SK-N-SH treated with all-trans-retinoic acid at 6 μM for 48 hours (cell line): Measurements from ENCODE around the gene KRTAP10-7.

Source experiments
- ATAC-seq: fragments of 200-7000 bp; cut with Tn5 transposase; 3 replicates; pipeline ENCODE4 v1.9.1; 2020; ENCODE audit warnings: mild to moderate bottlenecking, moderate library complexity
- ARNTL ChIP-seq: fragments of 450-650 bp; formaldehyde crosslinking; IDR thresholded peaks from 2 replicates; pipeline ENCODE4 v1.5.0; 2020; ENCODE audit warnings: low read depth, mild to moderate bottlenecking, moderate library complexity, borderline replicate concordance
- CREB5 ChIP-seq: fragments of 250-450 bp; sonication (Bioruptor Pico); IDR thresholded peaks from 2 replicates; pipeline ENCODE4 v1.5.1; 2020; ENCODE audit warnings: low read depth, mild to moderate bottlenecking, moderate library complexity
- CSDC2 ChIP-seq: fragments of 250-450 bp; sonication (Bioruptor Pico); IDR thresholded peaks from 2 replicates; pipeline ENCODE4 v1.5.0; 2020; ENCODE audit warnings: mild to moderate bottlenecking, moderate library complexity
- CSRNP3 ChIP-seq: fragments of 250-450 bp; sonication (Bioruptor Pico); IDR thresholded peaks from 2 replicates; pipeline ENCODE4 v1.5.1; 2021; ENCODE audit warnings: mild to moderate bottlenecking, moderate library complexity
- GLIS3 ChIP-seq: fragments of 250-450 bp; sonication (Bioruptor Pico); IDR thresholded peaks from 2 replicates; pipeline ENCODE4 v1.5.0; 2020; ENCODE audit warnings: mild to moderate bottlenecking, moderate library complexity
- ISL1 ChIP-seq: fragments of 250-450 bp; sonication (Bioruptor Pico); IDR thresholded peaks from 2 replicates; pipeline ENCODE4 v2.1.2; 2022; ENCODE audit warnings: mild to moderate bottlenecking, moderate library complexity
- OSR1 ChIP-seq: fragments of 250-450 bp; sonication (Bioruptor Pico); IDR thresholded peaks from 2 replicates; pipeline ENCODE4 v1.8.0; 2022; ENCODE audit warnings: moderate library complexity, mild to moderate bottlenecking, inconsistent platforms
- PATZ1 ChIP-seq: fragments of 250-450 bp; sonication (Bioruptor Pico); IDR thresholded peaks from 2 replicates; pipeline ENCODE4 v1.8.0; 2020; ENCODE audit warnings: mild to moderate bottlenecking, moderate library complexity, borderline replicate concordance
- POU6F1 ChIP-seq: fragments of 250-450 bp; sonication (Bioruptor Pico); IDR thresholded peaks from 2 replicates; pipeline ENCODE4 v1.8.0; 2021; ENCODE audit warnings: low read depth, mild to moderate bottlenecking, moderate library complexity, borderline replicate concordance
- PPARA ChIP-seq: fragments of 250-450 bp; sonication (Bioruptor Pico); IDR thresholded peaks from 2 replicates; pipeline ENCODE4 v1.5.0; 2020; ENCODE audit warnings: mild to moderate bottlenecking, borderline replicate concordance
- RARB ChIP-seq: fragments of 250-450 bp; sonication (Bioruptor Pico); IDR thresholded peaks from 2 replicates; pipeline ENCODE4 v1.8.0; 2021; ENCODE audit warnings: mild to moderate bottlenecking, moderate library complexity
- TCF4 ChIP-seq: fragments of 250-450 bp; sonication (Bioruptor Pico); IDR thresholded peaks from 2 replicates; pipeline ENCODE4 v1.8.0; 2021; ENCODE audit warnings: mild to moderate bottlenecking, moderate library complexity, borderline replicate concordance
- TOX ChIP-seq: fragments of 250-450 bp; sonication (Bioruptor Pico); IDR thresholded peaks from 2 replicates; pipeline ENCODE4 v1.8.0; 2021; ENCODE audit warnings: mild to moderate bottlenecking, moderate library complexity, borderline replicate concordance
- TSHZ2 ChIP-seq: fragments of 250-450 bp; sonication (Bioruptor Pico); IDR thresholded peaks from 2 replicates; pipeline ENCODE4 v1.5.0; 2020; ENCODE audit warnings: mild to moderate bottlenecking, moderate library complexity
- ZC3H10 ChIP-seq: fragments of 250-450 bp; sonication (Bioruptor Pico); IDR thresholded peaks from 2 replicates; pipeline ENCODE4 v1.5.1; 2021; ENCODE audit warnings: mild to moderate bottlenecking, moderate library complexity
- ZFP3 ChIP-seq: fragments of 250-450 bp; sonication (Bioruptor Pico); IDR thresholded peaks from 2 replicates; pipeline ENCODE4 v1.5.0; 2020; ENCODE audit warnings: mild to moderate bottlenecking, moderate library complexity
- ZFP30 ChIP-seq: fragments of 450-650 bp; formaldehyde crosslinking; IDR thresholded peaks from 2 replicates; pipeline ENCODE4 v1.5.0; 2022; ENCODE audit warnings: mild to moderate bottlenecking, moderate library complexity
- ZNF565 ChIP-seq: fragments of 450-650 bp; formaldehyde crosslinking; conservative IDR thresholded peaks from 2 replicates; pipeline ENCODE4 v1.5.0; 2020; ENCODE audit warnings: low read depth, mild to moderate bottlenecking, moderate library complexity
- ZNF70 ChIP-seq: fragments of 450-650 bp; formaldehyde crosslinking; IDR thresholded peaks from 2 replicates; pipeline ENCODE4 v1.5.0; 2020; ENCODE audit warnings: mild to moderate bottlenecking, moderate library complexity
- ZNF8 ChIP-seq: fragments of 450-650 bp; formaldehyde crosslinking; IDR thresholded peaks from 2 replicates; pipeline ENCODE4 v1.5.0; 2020; ENCODE audit warnings: mild to moderate bottlenecking, moderate library complexity

The KRTAP10-7 gene

GRCh38 chr21:44615911-44616590 is 15.7 kb downstream of the KRTAP10-7 start:
- no peak for ATAC-seq
- no peak for TF ChIP-seq ZNF565 (CRISPR knock-in tag)
- no peak for TF ChIP-seq ISL1 (CRISPR knock-in tag)
- no peak for TF ChIP-seq ARNTL
- no peak for TF ChIP-seq PATZ1 (CRISPR knock-in tag)
- TF ChIP-seq ZC3H10, result no peak

- ATAC-seq, result no peak
- TF ChIP-seq PPARA (CRISPR knock-in tag) (no peak), ZFP30 (no peak), ZC3H10 (no peak), ZNF8 (no peak), CSDC2 (CRISPR knock-in tag) (no peak), RARB (CRISPR knock-in tag) (no peak), GLIS3 (no peak), TSHZ2 (CRISPR knock-in tag) (no peak), ZFP3 (CRISPR knock-in tag) (no peak), CREB5 (no peak), ZNF70 (no peak), TCF4 (CRISPR knock-in tag) (no peak), PATZ1 (CRISPR knock-in tag) (no peak), ISL1 (CRISPR knock-in tag) (no peak), ZNF565 (CRISPR knock-in tag) (no peak), CSRNP3 (CRISPR knock-in tag) (no peak), POU6F1 (no peak), TOX (CRISPR knock-in tag) (no peak), OSR1 (CRISPR knock-in tag) (no peak)
Measured at GRCh38 chr21:44616591-44616926, 16.2 kb downstream of the KRTAP10-7 start.

- no peak for ATAC-seq
- no peak for TF ChIP-seq ZC3H10
Measured at GRCh38 chr21:44617071-44617501, 16.7 kb downstream of the KRTAP10-7 start.
